GM18861 (cell line): Measurements from ENCODE around the gene SEC16A.

Experiments used
- ATAC-seq: cut with Tn5 transposase; IDR thresholded peaks from one replicate; pipeline ENCODE4 v1.9.1; 2021; ENCODE audit not compliant: unreplicated experiment

SEC16A gene

DNA sequence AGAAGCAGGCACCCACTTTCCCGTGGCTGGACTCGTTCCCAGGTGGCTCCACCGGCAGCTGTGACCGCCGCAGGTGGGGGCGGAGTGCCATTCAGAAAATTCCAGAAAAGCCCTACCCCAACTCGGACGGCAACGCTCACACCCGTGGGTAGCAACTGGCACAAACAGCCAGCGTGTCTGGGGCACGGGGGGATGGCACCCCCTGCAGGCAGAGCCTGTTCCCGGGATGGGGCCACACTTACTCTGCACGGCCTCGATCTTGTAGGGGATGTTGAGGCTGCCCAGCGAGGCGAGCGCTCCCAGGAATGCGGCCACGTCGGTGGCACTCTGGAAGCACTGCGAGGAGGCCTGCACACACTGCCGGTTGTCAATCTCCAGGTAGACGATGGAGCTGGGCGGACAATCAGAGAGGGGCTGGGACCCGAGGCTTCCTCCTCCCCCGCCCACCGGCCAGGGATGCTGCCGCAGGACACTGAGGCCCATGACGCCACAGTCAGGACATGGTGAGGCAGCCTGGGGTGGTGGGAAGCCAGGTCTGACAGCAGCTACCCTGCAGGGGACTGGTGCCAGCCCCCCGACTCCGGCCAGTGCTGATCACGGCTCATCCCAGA, 20.2 kb upstream of the SEC16A start:
- ATAC-seq = no peak

DNA sequence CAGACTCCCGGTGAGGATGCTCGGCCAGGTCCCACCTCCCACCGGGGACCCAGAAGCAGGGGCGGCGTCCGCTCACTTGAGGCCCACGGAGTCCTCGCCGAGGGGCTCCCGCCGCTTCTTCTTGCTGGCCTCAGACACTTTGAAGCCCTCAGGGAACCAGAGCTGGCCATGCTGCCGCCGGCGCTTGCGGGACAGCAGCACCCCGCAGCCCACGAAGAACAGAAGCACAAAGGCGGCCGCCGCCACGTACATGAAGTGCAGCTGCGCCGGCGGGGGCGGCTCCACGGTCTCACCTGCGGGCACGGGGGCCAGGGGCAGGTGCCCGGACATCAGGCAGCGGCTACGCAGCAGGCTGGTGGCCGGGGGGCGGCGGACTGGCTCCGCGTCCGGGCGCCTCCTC, 19.4 kb upstream of the SEC16A start:
- no peak for ATAC-seq

GRCh38 chr9:136501686-136502085, 18.8 kb upstream of the SEC16A start:
- no peak for ATAC-seq

DNA sequence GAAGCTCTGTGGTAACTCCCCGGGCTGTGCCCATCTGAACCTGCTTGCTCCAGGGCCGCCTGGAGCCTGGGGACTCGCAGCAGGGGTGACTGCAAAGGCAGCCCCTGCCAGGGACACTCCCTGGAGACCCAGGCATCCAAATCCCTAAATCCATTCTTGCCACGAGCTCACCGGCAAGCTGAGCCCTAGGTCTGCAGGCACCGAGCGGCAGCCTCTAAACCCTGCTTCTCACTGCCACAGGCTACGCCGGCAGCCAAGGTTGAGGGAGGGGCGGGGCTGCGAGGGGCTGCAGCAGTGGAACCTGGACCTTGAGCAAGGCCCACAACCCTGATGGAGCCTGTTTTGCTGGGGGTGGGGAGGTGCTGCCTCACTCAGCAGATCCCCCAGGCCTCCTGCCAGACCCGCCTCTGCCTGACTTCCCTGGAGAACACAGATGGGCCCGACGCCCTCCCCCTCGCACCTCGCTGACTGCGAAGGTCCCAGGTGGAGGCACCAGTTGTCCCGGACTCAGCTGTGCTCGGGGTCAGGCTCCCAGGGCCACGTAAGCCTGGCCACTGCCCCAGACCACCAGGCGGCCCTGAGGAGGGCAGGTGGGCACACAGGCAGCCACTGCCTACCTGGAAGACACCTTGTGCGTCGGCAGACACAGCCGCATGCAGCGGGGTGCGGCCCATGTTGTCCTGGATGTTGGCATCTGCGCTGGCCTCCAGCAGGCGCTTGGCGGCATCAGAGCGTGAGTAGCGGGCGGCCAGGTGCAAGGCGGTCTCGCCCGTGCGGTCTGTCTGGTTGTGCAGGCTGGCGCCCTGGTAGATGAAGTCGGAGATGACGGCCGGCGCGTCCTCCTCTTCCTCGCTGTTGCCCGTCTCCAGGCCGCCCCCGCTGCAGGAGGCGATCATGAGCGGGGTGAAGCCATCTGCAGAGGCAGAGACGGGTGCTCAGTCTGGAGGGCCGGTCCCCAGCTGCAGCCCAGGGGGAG, 17.4 kb upstream of the SEC16A start:
- ATAC-seq = no peak

DNA sequence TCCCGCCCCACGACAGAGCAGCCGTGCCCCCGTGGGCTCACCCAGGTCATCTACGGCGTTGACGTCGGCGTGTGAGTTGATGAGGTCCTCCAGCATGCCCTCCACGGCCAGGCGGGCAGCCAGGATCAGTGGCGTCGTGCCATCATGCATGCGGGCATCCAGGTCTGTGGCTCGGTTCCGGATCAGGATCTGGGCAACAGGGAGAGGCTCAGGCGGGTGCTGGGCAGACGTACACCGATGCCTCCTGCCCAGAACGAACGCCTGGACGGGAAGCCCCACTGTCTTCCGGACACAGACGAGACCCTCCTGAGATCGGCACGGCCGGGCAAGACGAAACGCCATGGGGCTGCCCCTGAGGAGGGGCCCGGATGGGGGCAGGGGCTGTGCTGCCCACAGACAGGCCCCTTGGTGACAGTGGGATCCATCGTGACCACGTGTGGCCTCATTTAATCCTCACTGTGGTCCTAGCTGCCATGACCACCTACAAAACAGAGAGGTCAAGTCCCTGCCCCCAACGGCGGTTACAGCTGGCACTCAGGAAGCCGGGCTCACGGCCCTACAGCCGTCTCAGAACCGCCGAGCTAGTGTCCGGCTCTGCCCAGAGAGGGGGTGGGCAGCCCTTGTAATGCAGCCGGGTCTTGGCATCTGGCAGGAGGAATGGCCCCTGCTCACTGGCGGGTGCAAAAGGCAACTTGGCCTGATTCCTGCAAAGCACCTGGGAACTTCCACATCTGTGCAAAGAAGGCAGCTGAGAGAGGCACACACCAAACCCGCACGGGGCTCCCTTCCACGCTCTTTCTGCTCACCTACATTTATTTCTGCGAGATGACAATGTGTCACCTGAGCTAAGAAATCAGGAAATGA, 16.5 kb upstream of the SEC16A start:
- ATAC-seq = no peak

GRCh38 chr9:136497916-136498695, 15.3 kb upstream of the SEC16A start:
- no peak for ATAC-seq

- no peak for ATAC-seq
Measured at GRCh38 chr9:136496801-136497620, 14.2 kb upstream of the SEC16A start.

DNA sequence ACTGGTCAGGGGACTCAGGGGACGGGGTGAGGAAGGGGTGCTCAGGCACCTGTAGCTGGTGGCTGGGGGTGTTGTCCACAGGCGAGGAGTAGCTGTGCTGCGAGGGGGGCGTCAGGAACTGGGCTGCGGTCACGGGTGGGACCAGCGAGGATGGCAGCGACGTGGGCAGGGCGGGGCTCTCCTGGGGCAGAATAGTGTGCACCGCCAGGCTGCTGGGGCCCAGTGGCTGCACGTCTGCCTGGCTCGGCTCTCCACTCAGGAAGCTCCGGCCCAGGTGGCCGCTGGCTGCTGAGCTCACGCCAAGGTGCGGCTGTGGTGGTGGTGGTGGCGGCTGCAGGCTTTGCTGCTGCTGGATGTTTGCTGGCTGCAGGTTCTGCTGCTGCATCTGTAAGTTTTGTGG, 13.3 kb upstream of the SEC16A start:
- no peak for ATAC-seq

GRCh38 chr9:136495238-136495800, 12.5 kb upstream of the SEC16A start:
- ATAC-seq = no peak

GRCh38 chr9:136494531-136495215, 11.8 kb upstream of the SEC16A start:
- ATAC-seq = no peak

- ATAC-seq = no peak
Measured at GRCh38 chr9:136494012-136494411, 11.2 kb upstream of the SEC16A start.

DNA sequence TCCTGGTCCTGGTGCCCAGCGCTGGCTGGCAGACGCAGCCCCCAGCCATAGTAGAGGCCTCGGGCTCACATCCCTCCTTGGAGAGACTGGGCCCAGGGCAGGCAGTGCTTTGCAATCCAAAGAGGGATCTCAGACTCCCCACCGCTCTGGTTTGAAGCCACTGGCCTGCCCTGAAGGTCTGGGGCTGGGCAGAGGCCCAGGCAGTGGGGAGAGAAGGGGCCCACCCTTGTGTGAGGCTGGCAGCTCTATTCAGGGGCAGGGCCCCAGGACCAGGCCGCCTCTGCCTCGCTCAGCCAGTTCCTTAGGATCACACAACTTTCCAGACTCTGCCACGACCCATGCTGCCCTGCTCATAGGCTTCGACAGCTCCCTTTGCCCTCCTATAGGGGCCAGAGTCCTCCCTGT, 10.7 kb upstream of the SEC16A start:
- no peak for ATAC-seq

- no peak for ATAC-seq
Measured at GRCh38 chr9:136492978-136493522, 10.2 kb upstream of the SEC16A start.

- ATAC-seq = no peak
Measured at GRCh38 chr9:136489731-136490130, 6.9 kb upstream of the SEC16A start.

GRCh38 chr9:136488247-136489214, 5.7 kb upstream of the SEC16A start:
- ATAC-seq = no peak

DNA sequence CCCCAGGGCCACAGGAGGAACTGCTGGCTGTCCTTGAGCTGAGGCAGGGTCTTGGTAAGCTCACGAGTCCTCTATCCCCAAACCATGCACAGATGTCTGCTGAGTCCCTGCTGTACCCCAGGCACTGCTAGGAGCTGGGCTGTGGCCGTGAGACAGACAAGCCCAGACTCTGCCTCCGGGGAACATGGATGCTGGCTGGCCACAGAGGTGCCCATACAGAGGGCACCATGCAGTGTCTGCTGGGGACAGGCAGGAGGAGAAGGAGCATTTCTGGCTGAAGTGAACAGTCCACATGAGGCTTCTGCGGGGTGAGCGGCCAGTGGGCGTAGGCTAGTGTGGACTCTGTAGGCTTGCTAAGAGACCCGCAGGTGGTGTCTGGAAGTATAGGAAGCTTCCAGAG, 4.8 kb upstream of the SEC16A start:
- ATAC-seq = no peak

DNA sequence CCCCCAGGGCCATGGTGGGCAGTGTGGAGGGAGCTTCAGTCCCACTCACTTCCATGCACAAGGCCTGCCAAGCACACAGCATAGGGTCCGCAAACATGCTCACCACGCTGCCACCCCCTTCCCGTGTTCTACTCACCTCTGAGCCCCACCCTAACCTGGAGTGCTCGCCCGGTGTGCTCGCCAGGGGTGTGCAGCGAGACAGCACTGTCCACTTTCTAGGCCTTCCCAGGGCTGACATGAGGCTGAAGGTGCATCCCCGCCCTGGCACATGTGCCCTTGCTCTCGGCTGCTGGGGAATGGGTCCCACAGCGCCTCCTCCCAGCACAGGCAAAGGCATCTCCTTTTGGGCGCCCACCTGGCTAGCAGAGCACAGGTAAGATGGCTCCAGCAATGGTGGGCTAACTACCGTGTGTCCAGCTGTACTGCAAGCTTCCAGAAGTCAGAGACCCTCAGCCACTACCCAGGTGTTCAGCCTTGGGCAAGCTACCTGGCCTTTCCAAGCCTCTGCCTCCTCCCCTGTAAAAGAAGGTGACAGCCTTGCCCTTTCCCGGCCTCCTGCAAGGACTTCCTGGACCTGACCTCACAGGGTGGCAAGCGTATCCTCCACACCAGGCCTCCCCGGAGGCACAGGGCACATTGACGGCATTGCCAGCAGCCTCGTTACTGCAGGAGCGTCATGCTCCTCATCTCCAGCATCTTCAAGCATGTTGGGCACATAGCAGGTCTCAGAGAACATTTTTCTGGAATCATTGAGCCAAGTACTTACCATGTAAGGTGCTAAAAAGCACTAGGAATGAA, 4.2 kb upstream of the SEC16A start:
- no peak for ATAC-seq
